Stimulated activated naive CD4-positive, alpha-beta T cell treated with Interleukin-2 at 50 U/mL for 16 hours (primary cell): ENCODE results near the gene CYP2D6.
"Not testable (repeated sequence)": the region's sequence is repeated elsewhere in the genome, so short reads cannot be mapped to it uniquely, and the experiment has no call there.

ENCODE experiments used
- DNase-seq: peaks from one replicate; lab custom pipeline; 2025; lab: John Stamatoyannopoulos, UW

Gene CYP2D6

GRCh38 chr22:42158456-42159132, 28.0 kb upstream of the CYP2D6 start:
- no peak for DNase-seq

DNA sequence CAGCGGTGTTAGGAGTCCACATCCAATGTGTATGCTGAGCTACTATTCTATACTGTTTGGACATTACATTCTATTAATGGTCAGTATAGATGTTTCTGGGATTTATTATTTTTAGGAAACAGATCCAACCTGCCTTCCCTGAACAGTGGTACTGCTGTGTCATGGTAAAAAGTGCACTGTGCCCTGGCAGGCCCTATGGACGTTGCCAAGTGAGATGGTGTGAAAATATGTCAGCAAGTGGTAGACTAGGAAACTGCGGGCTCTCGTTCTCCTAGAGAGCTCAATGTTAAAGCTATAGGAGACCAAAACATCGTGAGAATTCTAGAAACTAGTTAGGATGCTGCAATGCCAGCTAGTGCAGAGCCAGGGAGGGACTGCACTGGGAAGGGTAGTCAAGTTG, 26.0 kb upstream of the CYP2D6 start:
- DNase-seq = no peak

DNA sequence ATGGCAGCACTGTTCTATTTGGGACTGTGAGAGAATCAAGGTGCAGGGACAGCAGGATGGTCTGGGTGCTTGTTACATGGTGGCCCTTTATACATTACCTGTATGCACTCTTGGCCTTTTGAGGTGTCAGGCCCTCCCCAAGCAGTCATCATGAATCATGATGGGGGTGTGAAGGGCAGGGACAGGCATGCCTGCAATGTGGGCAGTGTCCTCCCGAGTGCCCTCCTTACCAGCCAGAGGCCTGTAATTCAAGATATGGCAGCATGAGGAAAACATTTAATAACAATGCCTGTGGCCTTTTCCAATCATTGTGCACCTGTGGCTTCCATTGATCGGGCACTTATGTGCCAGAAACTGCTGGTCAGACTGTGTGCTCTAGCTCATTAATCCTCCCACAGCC, 25.5 kb upstream of the CYP2D6 start:
- DNase-seq = no peak

GRCh38 chr22:42155053-42155543, 24.5 kb upstream of the CYP2D6 start:
- no peak for DNase-seq

GRCh38 chr22:42154293-42155052, 23.9 kb upstream of the CYP2D6 start:
- no peak for DNase-seq

GRCh38 chr22:42152661-42153270, 22.2 kb upstream of the CYP2D6 start:
- DNase-seq = no peak

DNA sequence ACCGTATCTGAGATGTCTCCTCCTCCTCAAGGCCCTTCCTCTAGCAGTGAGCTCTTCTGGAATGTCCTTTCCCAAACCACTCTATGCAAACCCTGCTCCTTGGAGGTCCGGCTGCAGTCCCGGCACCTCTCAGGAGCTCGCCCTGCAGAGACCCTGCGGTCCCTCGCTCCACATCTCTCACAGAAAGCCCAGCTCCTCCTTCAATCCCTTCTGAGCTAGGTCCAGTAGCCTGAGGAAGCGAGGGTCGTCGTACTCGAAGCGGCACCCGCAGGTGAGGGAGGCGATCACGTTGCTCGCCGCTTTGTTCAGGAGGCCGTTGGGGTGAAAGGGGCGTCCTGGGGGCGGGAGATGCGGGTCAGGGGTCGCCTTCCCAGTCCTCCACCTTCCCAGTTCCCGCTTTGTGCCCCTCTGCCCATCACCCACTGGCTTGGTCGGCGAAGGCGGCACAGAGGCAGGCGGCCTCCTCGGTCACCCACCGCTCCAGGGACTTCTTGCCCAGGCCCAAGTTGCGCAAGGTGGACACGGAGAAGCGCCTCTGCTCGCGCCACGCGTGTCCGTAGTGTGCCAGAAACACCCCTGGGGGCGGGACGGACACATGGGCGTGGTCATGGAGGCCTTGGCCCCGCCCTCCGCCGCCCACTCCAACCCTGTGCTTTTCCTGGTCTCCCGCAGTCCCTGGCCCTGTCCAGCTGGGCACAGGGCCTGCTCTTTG, 21.5 kb upstream of the CYP2D6 start:
- DNase-seq = no peak

DNA sequence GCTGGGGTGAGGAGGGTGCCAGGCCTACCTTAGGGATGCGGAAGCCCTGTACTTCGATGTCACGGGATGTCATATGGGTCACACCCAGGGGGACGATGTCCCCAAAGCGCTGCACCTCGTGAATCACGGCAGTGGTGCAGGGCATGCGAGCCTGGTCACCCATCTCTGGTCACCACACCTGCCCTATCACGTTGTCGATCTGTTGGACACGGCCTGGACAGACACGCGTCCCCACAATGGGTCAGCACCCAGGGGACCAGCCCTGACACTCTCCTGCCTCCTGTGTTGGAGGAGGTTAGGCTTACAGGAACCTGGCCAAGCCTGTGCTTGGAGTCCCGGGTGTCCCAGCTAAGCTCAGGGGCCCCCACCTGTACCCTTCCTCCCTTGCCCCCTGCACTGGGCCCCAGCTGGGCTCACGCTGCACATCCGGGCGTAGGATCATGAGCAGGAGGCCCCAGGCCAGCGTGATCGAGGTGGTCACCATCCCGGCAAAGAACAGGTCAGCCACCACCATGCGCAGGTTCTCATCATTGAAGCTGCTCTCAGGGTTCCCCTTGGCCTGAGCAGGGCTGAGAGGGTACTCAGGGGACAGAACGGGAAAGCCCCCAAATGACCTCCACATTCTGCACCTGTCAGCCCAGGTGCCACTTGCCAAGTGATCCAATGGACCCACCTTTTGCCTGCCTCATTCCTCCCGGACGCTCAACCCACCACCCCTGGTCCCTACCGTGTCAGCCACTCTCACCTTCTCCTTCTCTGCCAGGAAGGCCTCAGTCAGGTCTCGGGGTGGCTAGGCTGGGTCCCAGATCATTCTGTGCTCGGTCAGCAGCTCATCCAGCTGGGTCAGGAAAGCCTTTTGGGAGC, 20.3 kb upstream of the CYP2D6 start:
- no peak for DNase-seq

DNA sequence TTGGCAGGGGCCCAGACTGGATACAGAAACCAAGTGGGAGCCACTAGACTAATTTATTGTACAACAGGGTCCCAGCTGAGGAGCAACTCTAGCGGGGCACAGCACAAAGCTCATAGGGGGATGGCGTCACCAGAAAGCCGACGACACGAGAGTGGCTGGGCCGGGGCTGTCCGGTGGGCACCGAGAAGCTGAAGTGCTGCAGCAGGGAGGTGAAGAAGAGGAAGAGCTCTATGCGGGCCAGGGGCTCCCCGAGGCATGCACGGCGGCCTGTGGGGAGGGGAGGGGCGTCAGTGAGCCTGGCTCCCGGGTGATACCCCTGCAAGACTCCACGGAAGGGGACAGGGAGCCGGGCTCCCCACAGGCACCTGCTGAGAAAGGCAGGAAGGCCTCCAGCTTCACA, 19.2 kb upstream of the CYP2D6 start:
- DNase-seq = not testable (repeated sequence)

DNA sequence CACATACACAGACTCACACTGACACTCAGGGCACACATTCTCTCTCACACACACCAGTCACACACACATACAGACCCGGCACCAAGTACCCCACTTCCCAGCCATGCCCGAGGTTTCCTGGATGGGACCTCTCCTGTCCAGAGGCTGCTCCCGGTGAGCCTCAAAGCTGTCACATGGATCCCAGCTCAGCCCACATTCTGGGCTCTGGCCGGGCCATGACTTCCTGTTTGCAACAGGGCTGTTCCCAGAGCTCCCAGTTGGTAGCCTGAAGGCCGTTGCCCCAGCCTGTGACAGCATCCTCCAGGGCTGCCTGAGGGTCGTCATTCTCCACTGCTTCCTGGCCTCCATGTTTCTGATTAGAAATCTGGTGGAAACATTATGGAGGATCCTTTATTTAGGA, 14.6 kb upstream of the CYP2D6 start:
- no peak for DNase-seq

DNA sequence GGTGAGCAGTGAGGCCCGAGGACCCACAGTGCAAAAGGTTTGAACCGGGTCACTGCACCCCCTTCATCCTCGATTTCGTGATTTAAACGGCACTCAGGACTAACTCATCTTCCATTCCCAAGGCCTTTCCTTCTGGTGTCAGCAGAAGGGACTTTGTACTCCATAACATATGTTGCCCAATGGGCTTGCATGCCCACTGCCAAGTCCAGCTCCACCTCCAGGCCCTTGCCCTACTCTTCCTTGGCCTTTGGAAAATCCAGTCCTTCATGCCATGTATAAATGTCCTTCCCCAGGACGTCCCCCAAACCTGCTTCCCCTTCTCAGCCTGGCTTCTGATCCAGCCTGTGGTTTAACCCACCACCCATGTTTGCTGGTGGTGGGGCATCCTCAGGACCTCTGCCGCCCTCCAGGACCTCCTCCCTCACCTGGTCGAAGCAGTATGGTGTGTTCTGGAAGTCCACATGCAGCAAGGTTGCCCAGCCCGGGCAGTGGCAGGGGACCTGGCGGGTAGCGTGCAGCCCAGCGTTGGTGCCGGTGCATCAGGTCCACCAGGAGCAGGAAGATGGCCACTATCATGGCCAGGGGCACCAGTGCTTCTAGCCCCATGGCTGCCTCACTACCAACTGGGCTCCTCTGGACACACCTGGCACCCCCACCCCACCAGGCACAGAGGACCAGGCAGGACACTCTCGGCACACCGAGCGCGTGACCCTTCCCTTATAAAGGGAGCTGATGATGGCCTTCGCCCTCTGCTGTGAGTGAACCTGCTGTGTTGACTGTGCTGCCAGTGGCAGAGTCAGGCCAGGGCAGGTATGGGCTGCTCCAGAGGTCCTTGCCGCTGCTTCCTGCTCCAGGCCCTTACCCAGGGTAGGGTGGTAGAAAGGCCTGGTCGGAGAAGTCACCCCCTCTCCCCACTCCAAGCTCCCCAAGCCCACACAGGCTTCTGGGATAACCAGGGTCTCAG, 13.5 kb upstream of the CYP2D6 start:
- DNase-seq = not testable (repeated sequence)

GRCh38 chr22:42142771-42143461, 12.3 kb upstream of the CYP2D6 start:
- DNase-seq = no peak

DNA sequence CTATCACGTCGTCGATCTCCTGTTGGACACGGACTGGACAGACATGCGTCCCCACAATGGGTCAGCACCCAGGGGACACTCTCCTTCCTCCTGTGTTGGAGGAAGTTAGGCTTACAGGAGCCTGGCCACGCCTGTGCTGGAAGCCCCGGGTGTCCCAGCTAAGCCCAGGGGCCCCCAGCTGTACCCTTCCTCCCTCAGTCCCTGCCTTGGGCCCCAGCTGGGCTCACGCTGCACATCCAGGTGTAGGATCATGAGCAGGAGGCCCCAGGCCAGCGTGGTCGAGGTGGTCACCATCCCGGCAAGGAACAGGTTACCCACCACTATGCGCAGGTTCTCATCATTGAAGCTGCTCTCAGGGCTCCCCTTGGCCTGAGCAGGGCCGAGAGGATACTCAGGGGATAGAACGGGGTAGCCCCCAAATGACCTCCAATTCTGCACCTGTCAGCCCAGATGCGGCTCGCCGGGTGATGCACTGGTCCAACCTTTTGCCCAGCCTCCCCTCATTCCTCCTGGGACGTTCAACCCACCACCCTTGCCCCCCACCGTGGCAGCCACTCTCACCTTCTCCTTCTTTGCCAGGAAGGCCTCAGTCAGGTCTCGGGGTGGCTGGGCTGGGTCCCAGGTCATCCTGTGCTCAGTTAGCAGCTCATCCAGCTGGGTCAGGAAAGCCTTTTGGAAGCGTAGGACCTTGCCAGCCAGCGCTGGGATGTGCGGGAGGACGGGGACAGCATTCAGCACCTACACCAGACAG, 10.9 kb upstream of the CYP2D6 start:
- DNase-seq = not testable (repeated sequence)

DNA sequence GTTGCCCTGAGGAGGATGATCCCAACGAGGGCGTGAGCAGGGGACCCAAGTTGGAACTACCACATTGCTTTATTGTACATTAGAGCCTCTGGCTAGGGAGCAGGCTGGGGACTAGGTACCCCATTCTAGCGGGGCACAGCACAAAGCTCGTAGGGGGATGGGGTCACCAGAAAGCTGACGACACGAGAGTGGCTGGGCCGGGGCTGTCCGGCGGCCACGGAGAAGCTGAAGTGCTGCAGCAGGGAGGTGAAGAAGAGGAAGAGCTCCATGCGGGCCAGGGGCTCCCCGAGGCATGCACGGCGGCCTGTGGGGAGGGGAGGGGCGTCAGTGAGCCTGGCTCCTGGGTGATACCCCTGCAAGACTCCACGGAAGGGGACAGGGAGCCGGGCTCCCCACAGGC, 9.5 kb upstream of the CYP2D6 start:
- not testable (repeated sequence) for DNase-seq

GRCh38 chr22:42139508-42139907, 8.9 kb upstream of the CYP2D6 start:
- not testable (repeated sequence) for DNase-seq

DNA sequence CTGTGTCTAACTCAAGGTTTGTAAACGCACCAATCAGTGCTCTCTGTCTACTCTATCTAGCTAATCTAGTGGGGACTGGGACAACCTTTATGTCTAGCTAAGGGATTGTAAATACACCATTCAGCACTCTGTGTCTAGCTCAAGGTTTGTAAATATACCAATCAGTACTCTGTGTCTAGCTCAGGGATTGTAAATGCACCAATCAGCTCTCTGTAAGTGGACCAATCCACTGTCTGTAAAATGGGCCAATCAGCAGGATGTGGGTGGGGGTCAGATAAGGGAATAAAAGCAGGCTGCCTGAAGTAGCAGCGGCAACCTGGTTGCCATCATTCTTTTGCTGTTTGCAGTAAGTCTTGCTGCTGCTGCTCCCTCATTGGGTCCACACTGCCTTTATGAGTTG, 8.4 kb upstream of the CYP2D6 start:
- no peak for DNase-seq

GRCh38 chr22:42138122-42138770, 7.6 kb upstream of the CYP2D6 start:
- DNase-seq = no peak

GRCh38 chr22:42135688-42136087, 5.1 kb upstream of the CYP2D6 start:
- not testable (repeated sequence) for DNase-seq
